LNCAP (cell line): ENCODE measurements around the gene ZBTB8OS.

Experiments
- TF ChIP-seq, protein P1 (sequence below): fragments of 450-650 bp; IDR thresholded peaks from 2 replicates; pipeline ENCODE4 v1.5.1; 2017; ENCODE audit warnings: mild to moderate bottlenecking

Gene ZBTB8OS

DNA sequence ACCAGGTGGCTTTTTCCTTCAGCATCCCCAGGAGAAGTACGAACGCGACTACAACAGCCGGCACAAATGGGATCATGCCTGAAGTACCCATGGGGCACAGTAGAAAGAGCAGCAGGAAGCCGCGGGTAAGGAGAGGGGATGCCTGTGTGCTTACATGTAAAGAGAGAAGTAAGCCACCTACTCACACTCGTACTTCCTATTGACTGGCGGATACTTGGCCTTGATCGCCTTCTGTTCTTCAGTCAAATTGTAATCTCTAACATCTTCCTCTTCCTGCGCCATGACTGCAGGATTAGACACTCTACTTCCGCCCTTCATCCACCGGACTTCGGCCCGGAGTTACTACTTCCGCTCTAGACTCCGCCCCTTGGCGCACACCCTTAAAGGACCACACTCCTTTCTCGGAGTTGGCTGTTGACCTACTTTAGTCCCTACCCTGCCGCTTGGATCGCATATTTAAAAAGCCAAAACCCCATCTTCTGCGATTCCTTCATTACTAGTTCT lies at the start of gene ZBTB8OS:
Gene ZBTB8OS, minus strand, starts transcription at position 303 of the 504 bp plus-strand sequence. Its CDS starts 21 bp downstream, at position 282.
- TF ChIP-seq, protein P1, sequence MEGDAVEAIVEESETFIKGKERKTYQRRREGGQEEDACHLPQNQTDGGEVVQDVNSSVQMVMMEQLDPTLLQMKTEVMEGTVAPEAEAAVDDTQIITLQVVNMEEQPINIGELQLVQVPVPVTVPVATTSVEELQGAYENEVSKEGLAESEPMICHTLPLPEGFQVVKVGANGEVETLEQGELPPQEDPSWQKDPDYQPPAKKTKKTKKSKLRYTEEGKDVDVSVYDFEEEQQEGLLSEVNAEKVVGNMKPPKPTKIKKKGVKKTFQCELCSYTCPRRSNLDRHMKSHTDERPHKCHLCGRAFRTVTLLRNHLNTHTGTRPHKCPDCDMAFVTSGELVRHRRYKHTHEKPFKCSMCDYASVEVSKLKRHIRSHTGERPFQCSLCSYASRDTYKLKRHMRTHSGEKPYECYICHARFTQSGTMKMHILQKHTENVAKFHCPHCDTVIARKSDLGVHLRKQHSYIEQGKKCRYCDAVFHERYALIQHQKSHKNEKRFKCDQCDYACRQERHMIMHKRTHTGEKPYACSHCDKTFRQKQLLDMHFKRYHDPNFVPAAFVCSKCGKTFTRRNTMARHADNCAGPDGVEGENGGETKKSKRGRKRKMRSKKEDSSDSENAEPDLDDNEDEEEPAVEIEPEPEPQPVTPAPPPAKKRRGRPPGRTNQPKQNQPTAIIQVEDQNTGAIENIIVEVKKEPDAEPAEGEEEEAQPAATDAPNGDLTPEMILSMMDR, result no peak

DNA sequence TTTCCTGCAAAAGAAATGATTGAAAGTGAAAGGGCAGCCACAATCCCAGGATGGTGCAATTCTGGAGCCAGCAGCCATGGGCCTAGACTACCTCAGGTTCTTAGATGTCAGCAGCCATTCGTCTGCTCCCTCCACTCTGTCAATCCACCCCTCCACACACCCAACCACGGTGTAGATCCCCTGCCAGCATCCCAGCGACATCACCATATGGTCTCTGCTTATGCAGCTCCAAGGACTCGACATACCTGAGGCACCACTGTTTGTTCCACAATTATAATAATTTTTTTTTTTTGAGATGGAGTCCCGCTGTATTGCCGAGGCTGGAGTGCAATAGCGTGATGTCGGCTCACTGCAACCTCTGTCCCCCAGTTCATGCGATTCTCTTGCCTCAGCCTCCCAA lies 45.7 kb upstream of the ZBTB8OS start:
- TF ChIP-seq, protein P1, result no peak

DNA sequence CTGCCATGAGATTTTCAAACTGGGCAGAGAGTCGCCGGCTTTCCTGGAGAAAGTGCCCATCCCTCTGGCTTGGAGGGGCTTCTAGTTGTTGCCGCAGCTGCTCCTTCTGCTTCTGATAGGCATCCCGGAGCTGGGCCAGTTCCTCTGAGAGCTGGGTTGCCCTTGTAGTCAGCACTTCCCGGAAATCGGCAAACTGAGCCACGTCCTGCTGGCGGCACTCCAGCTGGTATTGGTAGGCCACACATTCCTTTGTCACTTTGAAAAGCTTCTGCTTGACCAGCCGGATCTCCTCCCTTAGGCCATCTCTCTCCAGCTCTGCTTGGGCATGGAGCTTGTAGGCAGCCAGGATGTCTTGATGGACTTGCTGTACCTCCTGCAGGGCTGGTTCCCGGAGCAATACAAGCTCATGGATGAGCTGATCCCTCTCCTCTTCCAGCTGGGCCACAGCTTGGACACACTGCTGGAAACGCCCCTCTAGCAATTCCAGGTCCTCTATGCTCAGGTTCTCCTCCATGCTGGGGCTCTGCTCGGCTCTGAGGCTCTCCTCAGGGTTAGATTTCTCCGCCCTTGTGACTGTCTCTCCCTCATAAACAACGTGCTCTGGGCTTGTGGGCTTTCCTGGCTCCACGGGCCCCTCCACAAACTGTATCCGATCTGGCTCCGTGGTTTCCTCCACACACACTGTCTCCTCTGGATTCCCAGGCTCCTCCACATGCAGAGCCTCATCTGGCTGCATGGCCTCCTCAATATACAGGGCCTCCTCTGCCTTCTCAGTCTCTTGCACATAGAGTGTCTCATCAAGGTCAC lies 45.0 kb upstream of the ZBTB8OS start:
- TF ChIP-seq, protein P1, result no peak

DNA sequence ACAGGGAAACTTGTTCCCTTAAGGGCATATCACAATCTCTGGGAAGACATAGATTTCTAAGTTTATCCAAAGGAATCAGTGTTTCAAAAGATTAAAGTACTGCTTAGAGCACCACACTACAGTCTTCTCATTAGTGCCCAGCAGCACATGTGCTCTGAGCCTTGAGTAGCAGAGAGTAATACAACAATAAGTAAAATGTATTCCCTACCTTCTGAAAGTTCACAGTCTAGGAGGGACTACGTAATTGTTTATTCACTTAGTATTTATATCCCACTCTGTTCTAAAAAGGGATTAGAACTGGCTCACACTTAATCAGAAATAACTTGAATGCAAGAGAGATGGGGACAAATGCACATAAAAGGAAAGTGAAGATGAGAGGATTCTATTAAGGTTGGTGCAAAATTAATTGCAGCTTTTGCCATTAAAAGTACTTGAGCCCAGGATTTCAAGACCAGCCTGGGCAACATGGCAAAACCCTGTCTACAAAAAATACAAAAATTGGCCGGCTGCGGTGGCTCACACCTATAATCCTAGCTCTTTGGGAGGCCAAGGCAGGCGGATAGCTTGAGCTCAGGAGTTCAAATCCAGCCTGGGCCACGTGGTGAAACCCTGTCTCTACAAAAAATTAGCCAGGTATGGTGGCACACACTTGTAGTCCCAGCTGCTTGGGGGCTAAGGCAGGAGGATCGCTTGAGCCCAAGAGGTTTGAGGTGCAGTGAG lies 43.3 kb upstream of the ZBTB8OS start:
- TF ChIP-seq, protein P1, result no peak

DNA sequence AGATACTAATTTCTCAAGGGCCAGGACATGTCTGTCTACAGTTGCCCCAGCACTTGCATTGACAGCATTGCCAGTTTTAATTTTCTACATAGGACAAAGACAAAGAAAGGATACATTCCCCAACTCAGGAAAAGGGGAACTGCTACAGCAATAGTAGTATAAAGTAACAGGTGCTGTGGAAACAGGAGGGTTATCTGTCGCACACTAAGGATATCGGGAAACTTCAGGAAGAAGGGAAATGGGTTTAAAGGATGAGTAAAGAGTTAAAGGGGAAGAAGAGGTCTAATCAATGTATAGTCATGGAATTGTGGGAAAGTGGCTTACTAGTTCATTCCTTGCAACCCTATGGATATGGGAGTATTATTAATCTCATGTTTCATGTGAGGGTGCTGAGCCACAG lies 36.0 kb upstream of the ZBTB8OS start:
- TF ChIP-seq, protein P1, result no peak

DNA sequence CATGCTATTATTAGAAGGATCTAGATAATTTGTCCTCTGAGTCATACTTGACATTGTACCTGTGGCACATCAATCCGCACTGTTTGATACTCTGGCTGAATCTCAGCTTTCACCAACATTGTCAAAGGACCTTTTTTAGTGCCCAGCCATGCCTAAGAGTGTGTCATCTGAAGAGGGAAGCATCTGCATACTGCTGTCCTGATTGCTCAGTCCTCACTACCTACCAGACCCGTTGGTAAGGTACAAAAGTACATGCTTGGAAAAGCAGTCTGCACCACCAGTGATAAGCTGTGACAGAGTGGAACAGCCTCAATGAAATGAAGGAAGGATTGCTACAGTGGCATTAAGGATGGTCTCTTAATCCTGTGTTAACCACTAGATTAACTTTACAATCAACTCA lies 35.1 kb upstream of the ZBTB8OS start:
- TF ChIP-seq, protein P1, result no peak

DNA sequence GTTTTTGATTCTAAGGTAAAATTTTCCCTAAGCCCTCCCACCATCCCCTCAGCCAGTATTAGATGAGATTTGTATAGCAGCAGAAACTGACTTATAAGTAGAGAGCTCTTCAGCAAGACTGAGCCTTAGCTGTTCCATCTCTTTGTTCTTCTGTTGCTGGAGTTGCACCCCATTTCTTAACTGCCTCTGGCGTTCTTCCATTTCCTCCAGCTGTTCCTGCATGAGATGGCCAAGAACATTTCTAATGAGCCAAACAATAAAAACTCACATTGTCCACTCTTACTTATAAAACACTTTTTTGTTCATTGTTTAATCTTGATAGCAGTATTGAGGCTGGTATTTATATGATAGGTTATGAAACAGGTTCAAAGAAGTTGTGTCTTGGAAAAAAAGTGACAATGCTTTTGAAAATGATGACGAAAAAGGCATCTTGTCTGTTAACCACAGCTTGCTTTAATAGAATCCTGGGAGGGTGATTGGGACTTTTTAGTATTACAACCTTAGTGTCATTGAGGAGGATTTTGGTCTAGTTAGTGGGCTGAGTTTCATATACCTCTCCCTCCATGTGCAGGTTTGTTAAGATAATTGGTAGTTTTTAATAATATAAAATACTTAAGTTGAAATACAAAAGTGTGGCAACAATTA lies 33.9 kb upstream of the ZBTB8OS start:
- TF ChIP-seq, protein P1, result no peak
